SK-N-SH (cell line): ENCODE data around the gene GUCD1. TPM values are rescaled to one million over a fixed set of nuclear protein-coding genes. Genes with fewer than 3 reads are reported as not detected.

Experiments
- CTCF ChIA-PET: fragments of 300-600, 350-600 bp; formaldehyde crosslinking; extraction: SDS; loops from one replicate; lab custom pipeline; 2021; lab: Yijun Ruan, JAX
- POLR2A ChIA-PET: fragments of 350-600 bp; sonication (Branson Sonifier 250); formaldehyde crosslinking; extraction: SDS; loops from one replicate; lab custom pipeline; 2020; ENCODE audit warnings: antibody characterized with exemption, inconsistent platforms; lab: Yijun Ruan, JAX
- DNase-seq: peaks from one replicate; pipeline ENCODE4 v3.0.0; 2012
- H2AFZ ChIP-seq: fragments of 200-600 bp; sonication (generic); 2 replicates; pipeline ENCODE4 v1.8.1; 2016; ENCODE audit warnings: antibody characterized with exemption, mild to moderate bottlenecking, low read depth
- H3F3A ChIP-seq: fragments of 200-600 bp; sonication (generic); replicated peaks from 2 replicates; pipeline ENCODE3; 2016; ENCODE audit warnings: antibody characterized with exemption, mild to moderate bottlenecking; ENCODE audit not compliant: insufficient read depth
- H3K27ac ChIP-seq, 2 experiments: fragments of 200-500 bp in 1 of 2; fragments of 200-600 bp in 1 of 2; sonication (Bioruptor generic) in 1 of 2; sonication (generic), shearing (Covaris generic) in 1 of 2; 2 replicates each; pipeline versions ENCODE4 v1.5.1 to v1.6.1; 2014 to 2016; ENCODE audit warnings: low read depth in 2 of 2, inconsistent platforms in 1 of 2, low read length in 1 of 2, mild to moderate bottlenecking in 1 of 2, mixed read lengths in 1 of 2
- H3K27me3 ChIP-seq: fragments of 200-600 bp; sonication (generic), shearing (Covaris generic); 2 replicates; pipeline ENCODE4 v1.6.1; 2016; ENCODE audit warnings: mixed run types; ENCODE audit not compliant: insufficient read depth
- H3K36me3 ChIP-seq, 2 experiments: fragments of 200-500 bp in 1 of 2; fragments of 200-600 bp in 1 of 2; sonication (Bioruptor generic) in 1 of 2; sonication (generic) in 1 of 2; replicated peaks in 1 of 2; 2 replicates each; pipeline versions ENCODE3 to v1.5.1; 2014 to 2016; ENCODE audit warnings: low read length in 1 of 2, mild to moderate bottlenecking in 1 of 2; ENCODE audit not compliant: insufficient read depth in 2 of 2, control insufficient read depth in 1 of 2
- H3K4me1 ChIP-seq, 2 experiments: fragments of 200-500 bp in 1 of 2; fragments of 200-600 bp in 1 of 2; sonication (Bioruptor generic) in 1 of 2; sonication (generic), shearing (Covaris generic) in 1 of 2; 2 replicates each; pipeline versions ENCODE4 v1.5.1 to v1.6.1; 2014 to 2016; ENCODE audit warnings: low read depth in 1 of 2, low read length in 1 of 2, mixed run types in 1 of 2; ENCODE audit not compliant: insufficient read depth in 2 of 2, control insufficient read depth in 1 of 2
- H3K4me2 ChIP-seq: fragments of 200-600 bp; sonication (generic), shearing (Covaris generic); 2 replicates; pipeline ENCODE4 v1.6.1; 2017; ENCODE audit warnings: mixed run types
- H3K4me3 ChIP-seq, 2 experiments: fragments of 200-500 bp in 1 of 2; fragments of 200-600 bp in 1 of 2; sonication (Bioruptor generic) in 1 of 2; sonication (generic), shearing (Covaris generic) in 1 of 2; 2 replicates each; pipeline versions ENCODE4 v1.5.1 to v1.8.1; 2014 to 2016; ENCODE audit warnings: low read depth in 2 of 2, inconsistent platforms in 1 of 2, low read length in 1 of 2, mild to moderate bottlenecking in 1 of 2, mixed read lengths in 1 of 2, moderate library complexity in 1 of 2
- H3K79me2 ChIP-seq: fragments of 200-600 bp; sonication (generic); 2 replicates; pipeline ENCODE4 v1.8.1; 2017; ENCODE audit warnings: mild to moderate bottlenecking; ENCODE audit not compliant: insufficient read depth
- H3K9ac ChIP-seq: fragments of 200-600 bp; sonication (generic); 2 replicates; pipeline ENCODE4 v1.6.1; 2017; ENCODE audit warnings: mixed run types
- H3K9me2 ChIP-seq: fragments of 200-600 bp; sonication (generic); 2 replicates; pipeline ENCODE4 v1.6.1; 2017; ENCODE audit warnings: mixed run types
- H3K9me3 ChIP-seq: fragments of 200-600 bp; sonication (generic); 2 replicates; pipeline ENCODE4 v1.6.1; 2017; ENCODE audit warnings: mixed run types, mild to moderate bottlenecking, moderate library complexity
- H4K20me1 ChIP-seq: fragments of 200-600 bp; sonication (generic); 2 replicates; pipeline ENCODE4 v1.6.1; 2017; ENCODE audit warnings: mild to moderate bottlenecking, mixed run types; ENCODE audit not compliant: insufficient read depth
- EP300 ChIP-seq, 2 experiments: IDR thresholded peaks; 2 replicates each; pipeline versions ENCODE4 v1.4.0 to v1.6.1; 2012; ENCODE audit warnings: borderline replicate concordance in 1 of 2, low read depth in 1 of 2, low read length in 1 of 2
- FOSL2 ChIP-seq: IDR thresholded peaks from 2 replicates; pipeline ENCODE4 v1.4.0; 2012; ENCODE audit warnings: low read depth, mild to moderate bottlenecking, moderate library complexity, borderline replicate concordance
- FOXM1 ChIP-seq: IDR thresholded peaks from 2 replicates; pipeline ENCODE4 v1.4.0; 2012; ENCODE audit warnings: low read depth, mild to moderate bottlenecking
- GABPA ChIP-seq: IDR thresholded peaks from 2 replicates; pipeline ENCODE4 v1.4.0; 2012; ENCODE audit warnings: low read depth, mild to moderate bottlenecking
- GATA2 ChIP-seq: sonication (generic); formaldehyde crosslinking; IDR thresholded peaks from 2 replicates; pipeline ENCODE4 v1.5.0; 2020; ENCODE audit warnings: mild to moderate bottlenecking, missing genetic modification reagents
- JUND ChIP-seq: IDR thresholded peaks from 2 replicates; pipeline ENCODE4 v1.4.0; 2012
- MXI1 ChIP-seq: IDR thresholded peaks from 2 replicates; pipeline ENCODE4 v1.6.1; 2012; ENCODE audit warnings: mild to moderate bottlenecking, low read depth, low read length, improper control_type of control experiment
- NFIC ChIP-seq: IDR thresholded peaks from 2 replicates; pipeline ENCODE4 v1.4.0; 2012; ENCODE audit warnings: borderline replicate concordance
- NRF1 ChIP-seq: IDR thresholded peaks from 2 replicates; pipeline ENCODE4 v1.6.1; 2012; ENCODE audit warnings: low read depth, mild to moderate bottlenecking, low read length
- POLR2AphosphoS5 ChIP-seq: IDR thresholded peaks from 2 replicates; pipeline ENCODE4 v1.6.1; 2012; ENCODE audit warnings: low read depth, low read length
- RAD21 ChIP-seq: IDR thresholded peaks from 2 replicates; pipeline ENCODE4 v1.6.1; 2012; ENCODE audit warnings: mild to moderate bottlenecking, low read length
- RCOR1 ChIP-seq: fragments of 150-350 bp; IDR thresholded peaks from 2 replicates; pipeline ENCODE4 v1.6.1; 2017; ENCODE audit warnings: antibody characterized with exemption, low read length
- RFX5 ChIP-seq: IDR thresholded peaks from 2 replicates; pipeline ENCODE4 v1.6.1; 2012; ENCODE audit warnings: mild to moderate bottlenecking, improper control_type of control experiment, low read length
- RXRA ChIP-seq: IDR thresholded peaks from 2 replicates; pipeline ENCODE4 v1.4.0; 2012; ENCODE audit warnings: low read depth, mild to moderate bottlenecking, borderline replicate concordance
- SMC3 ChIP-seq: IDR thresholded peaks from 2 replicates; pipeline ENCODE4 v1.6.1; 2012; ENCODE audit warnings: low read depth, low read length, improper control_type of control experiment
- TCF12 ChIP-seq: IDR thresholded peaks from 2 replicates; pipeline ENCODE4 v1.4.0; 2012
- WGBS: methylation state at CpG from one replicate; pipeline ENCODE4 v1.1.6; 2017; ENCODE audit warnings: low lambda C conversion rate; 5-methylcytosine and 5-hydroxymethylcytosine counted together
- polyA plus RNA-seq, 3 experiments: library from polyadenylated mRNA; depleted of rRNA; stranded (reverse); fragments of >200 nt; gene quantifications; 2 replicates each; pipeline ENCODE4 v1.2.3, GENCODE V29; 2012
- TF ChIP-seq, protein P1 (sequence below): IDR thresholded peaks from 2 replicates; pipeline ENCODE4 v1.4.0; 2012; ENCODE audit warnings: low read depth, borderline replicate concordance
- TF ChIP-seq, protein P2 (sequence below): fragments of 200-600 bp; sonication (generic); IDR thresholded peaks from 2 replicates; pipeline ENCODE4 v1.6.1; 2017; ENCODE audit warnings: antibody characterized with exemption, mild to moderate bottlenecking, moderate library complexity

Gene GUCD1
- polyA plus RNA-seq, 1 of the 3 experiments (the other 2 are of a cell fraction): 71.0 TPM

DNA sequence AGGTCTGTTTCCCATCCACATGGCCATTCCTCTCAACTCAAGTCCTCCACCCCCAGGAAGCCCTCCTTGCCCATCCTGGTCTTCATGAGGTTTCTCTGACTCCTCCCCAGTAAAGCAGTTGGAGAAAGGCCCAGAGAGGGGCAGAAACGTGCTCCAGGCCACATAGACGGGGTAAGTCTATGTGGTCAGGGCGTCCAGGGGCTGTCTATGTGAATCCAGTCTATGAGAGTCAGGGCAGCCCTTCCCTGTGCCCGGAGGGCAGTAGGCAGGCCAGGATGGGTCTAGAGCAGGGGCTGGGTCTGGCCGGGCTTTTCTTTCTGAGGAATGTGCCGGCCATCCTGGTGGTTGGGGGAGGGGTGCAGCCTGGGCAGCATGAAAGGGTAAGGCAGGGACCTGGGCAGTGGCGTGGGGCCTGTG is 11.7 kb downstream of the GUCD1 start:
- Histone ChIP-seq H3F3A (no peaks in the 10 kb centered on the region), H3K9me3 (no peaks in the 10 kb centered on the region), H4K20me1 (0 out of 2 replicates have a peak, but pooled peaks cover 6% of the 10 kb centered on the region), H2AFZ (no peak overlapping the region), H3K79me2 (peaks cover 9% of the 10 kb centered on the region; the same call in 1 of the 2 replicates), H3K9ac (no peak overlapping the region), H3K4me2 (no peak overlapping the region), H3K9me2 (no peaks in the 10 kb centered on the region), H3K4me1 (peaks cover 7 to 8% of the 10 kb centered on the region in 2 experiments; a peak in 2 of 4 replicates), H3K4me3 (no peak overlapping the region), H3K27me3 (no peaks in the 10 kb centered on the region), H3K36me3 (peaks cover 22 to 60% of the 10 kb centered on the region in 2 experiments), H3K27ac (no peak overlapping the region)
- ChIA-PET CTCF (no interaction called here), POLR2A (no interaction called here)
- TF ChIP-seq RFX5: no peak
- TF ChIP-seq RCOR1: no peak
- no peak for TF ChIP-seq JUND
- TF ChIP-seq, protein P1, sequence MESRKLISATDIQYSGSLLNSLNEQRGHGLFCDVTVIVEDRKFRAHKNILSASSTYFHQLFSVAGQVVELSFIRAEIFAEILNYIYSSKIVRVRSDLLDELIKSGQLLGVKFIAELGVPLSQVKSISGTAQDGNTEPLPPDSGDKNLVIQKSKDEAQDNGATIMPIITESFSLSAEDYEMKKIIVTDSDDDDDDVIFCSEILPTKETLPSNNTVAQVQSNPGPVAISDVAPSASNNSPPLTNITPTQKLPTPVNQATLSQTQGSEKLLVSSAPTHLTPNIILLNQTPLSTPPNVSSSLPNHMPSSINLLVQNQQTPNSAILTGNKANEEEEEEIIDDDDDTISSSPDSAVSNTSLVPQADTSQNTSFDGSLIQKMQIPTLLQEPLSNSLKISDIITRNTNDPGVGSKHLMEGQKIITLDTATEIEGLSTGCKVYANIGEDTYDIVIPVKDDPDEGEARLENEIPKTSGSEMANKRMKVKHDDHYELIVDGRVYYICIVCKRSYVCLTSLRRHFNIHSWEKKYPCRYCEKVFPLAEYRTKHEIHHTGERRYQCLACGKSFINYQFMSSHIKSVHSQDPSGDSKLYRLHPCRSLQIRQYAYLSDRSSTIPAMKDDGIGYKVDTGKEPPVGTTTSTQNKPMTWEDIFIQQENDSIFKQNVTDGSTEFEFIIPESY: no peak
- TF ChIP-seq POLR2AphosphoS5: no peak
- no peak for TF ChIP-seq SMC3
- TF ChIP-seq FOSL2: no peak
- TF ChIP-seq RAD21: no peak
- no peak for TF ChIP-seq GABPA
- no peak for TF ChIP-seq TCF12
- TF ChIP-seq NRF1: no peak
- TF ChIP-seq FOXM1: no peak
- TF ChIP-seq GATA2 (CRISPR knock-in tag): no peak
- no peak for TF ChIP-seq RXRA
- TF ChIP-seq, protein P2, sequence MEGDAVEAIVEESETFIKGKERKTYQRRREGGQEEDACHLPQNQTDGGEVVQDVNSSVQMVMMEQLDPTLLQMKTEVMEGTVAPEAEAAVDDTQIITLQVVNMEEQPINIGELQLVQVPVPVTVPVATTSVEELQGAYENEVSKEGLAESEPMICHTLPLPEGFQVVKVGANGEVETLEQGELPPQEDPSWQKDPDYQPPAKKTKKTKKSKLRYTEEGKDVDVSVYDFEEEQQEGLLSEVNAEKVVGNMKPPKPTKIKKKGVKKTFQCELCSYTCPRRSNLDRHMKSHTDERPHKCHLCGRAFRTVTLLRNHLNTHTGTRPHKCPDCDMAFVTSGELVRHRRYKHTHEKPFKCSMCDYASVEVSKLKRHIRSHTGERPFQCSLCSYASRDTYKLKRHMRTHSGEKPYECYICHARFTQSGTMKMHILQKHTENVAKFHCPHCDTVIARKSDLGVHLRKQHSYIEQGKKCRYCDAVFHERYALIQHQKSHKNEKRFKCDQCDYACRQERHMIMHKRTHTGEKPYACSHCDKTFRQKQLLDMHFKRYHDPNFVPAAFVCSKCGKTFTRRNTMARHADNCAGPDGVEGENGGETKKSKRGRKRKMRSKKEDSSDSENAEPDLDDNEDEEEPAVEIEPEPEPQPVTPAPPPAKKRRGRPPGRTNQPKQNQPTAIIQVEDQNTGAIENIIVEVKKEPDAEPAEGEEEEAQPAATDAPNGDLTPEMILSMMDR: no peak
- no peak for TF ChIP-seq NFIC
- no peak for TF ChIP-seq EP300 (IDR thresholded peaks at IDR 0.05; ENCODE audit: borderline replicate concordance in 1 of 2, low read depth in 1 of 2, low read length in 1 of 2)
- no peak for TF ChIP-seq MXI1
- DNase-seq: no peak
- WGBS: 91% methylated on average over 5 of the region's 7 CpGs
